GM12874 (cell line): ENCODE data around the gene DOCK4.

Source experiments
- CTCF ChIP-seq: IDR thresholded peaks from 2 replicates; pipeline ENCODE4 v1.5.1; 2011; ENCODE audit warnings: low read depth, mild to moderate bottlenecking, control low read depth, low read length, moderate library complexity; ENCODE audit not compliant: insufficient read depth

Gene DOCK4

GRCh38 chr7:112067200-112067599 is 139.0 kb downstream of the DOCK4 start:
- no peak for TF ChIP-seq CTCF

- no peak for TF ChIP-seq CTCF
Observed at GRCh38 chr7:112065758-112066157, 140.4 kb downstream of the DOCK4 start.

- no peak for TF ChIP-seq CTCF
Observed at GRCh38 chr7:112064627-112065385, 141.4 kb downstream of the DOCK4 start.

GRCh38 chr7:112063974-112064373 is 142.2 kb downstream of the DOCK4 start:
- TF ChIP-seq CTCF, result no peak

GRCh38 chr7:112061051-112061450 is 145.1 kb downstream of the DOCK4 start:
- no peak for TF ChIP-seq CTCF

GRCh38 chr7:112060625-112061024 is 145.6 kb downstream of the DOCK4 start:
- no peak for TF ChIP-seq CTCF

GRCh38 chr7:112059675-112060074 is 146.5 kb downstream of the DOCK4 start:
- no peak for TF ChIP-seq CTCF
